Endothelial cell of umbilical vein (primary cell): Measurements from ENCODE around the gene LRRC71.

Experiments
- EZH2 ChIP-seq: IDR thresholded peaks from 2 replicates; pipeline ENCODE4 v1.6.1; 2012; ENCODE audit warnings: borderline replicate concordance, low read depth, mild to moderate bottlenecking, moderate library complexity, low read length, inconsistent platforms; ENCODE audit not compliant: severe bottlenecking
- FOS ChIP-seq: IDR thresholded peaks from 2 replicates; pipeline ENCODE4 v1.6.1; 2011; ENCODE audit warnings: mild to moderate bottlenecking, low read length, moderate library complexity, borderline replicate concordance; ENCODE audit not compliant: insufficient read depth
- GATA2 ChIP-seq: IDR thresholded peaks from 2 replicates; pipeline ENCODE4 v1.7.0; 2011; ENCODE audit warnings: low read depth, mild to moderate bottlenecking, moderate library complexity, mixed read lengths, low read length; ENCODE audit not compliant: insufficient read length, insufficient read depth
- JUN ChIP-seq: IDR thresholded peaks from 2 replicates; pipeline ENCODE4 v1.6.1; 2011; ENCODE audit warnings: borderline replicate concordance, low read depth; ENCODE audit not compliant: insufficient read length, insufficient read depth
- MAX ChIP-seq: IDR thresholded peaks from 2 replicates; pipeline ENCODE4 v1.6.1; 2011; ENCODE audit not compliant: insufficient read depth, insufficient read length
- MYC ChIP-seq: IDR thresholded peaks from one replicate; pipeline ENCODE4 v1.6.1; 2011; ENCODE audit warnings: mild to moderate bottlenecking, low read depth, low read length
- POLR2A ChIP-seq: IDR thresholded peaks from 2 replicates; pipeline ENCODE4 v1.6.1; 2012; ENCODE audit warnings: low read depth, mild to moderate bottlenecking, control low read depth, low read length
- POLR2AphosphoS5 ChIP-seq: IDR thresholded peaks from 2 replicates; pipeline ENCODE4 v1.6.1; 2012; ENCODE audit warnings: low read depth, mild to moderate bottlenecking, control low read depth, low read length, moderate library complexity; ENCODE audit not compliant: insufficient read depth
- TF ChIP-seq, protein P1 (sequence below), 2 donors: IDR thresholded peaks; 1 replicate in 1 of 2; 2 replicates in 1 of 2; pipeline ENCODE4 v1.5.1; 2011; ENCODE audit warnings: low read length in 2 of 2, mild to moderate bottlenecking in 2 of 2, moderate library complexity in 2 of 2, control low read depth in 1 of 2, inconsistent platforms in 1 of 2, low read depth in 1 of 2; ENCODE audit not compliant: insufficient read depth in 1 of 2; ENCODE audit errors: extremely low read depth in 1 of 2

DNA sequence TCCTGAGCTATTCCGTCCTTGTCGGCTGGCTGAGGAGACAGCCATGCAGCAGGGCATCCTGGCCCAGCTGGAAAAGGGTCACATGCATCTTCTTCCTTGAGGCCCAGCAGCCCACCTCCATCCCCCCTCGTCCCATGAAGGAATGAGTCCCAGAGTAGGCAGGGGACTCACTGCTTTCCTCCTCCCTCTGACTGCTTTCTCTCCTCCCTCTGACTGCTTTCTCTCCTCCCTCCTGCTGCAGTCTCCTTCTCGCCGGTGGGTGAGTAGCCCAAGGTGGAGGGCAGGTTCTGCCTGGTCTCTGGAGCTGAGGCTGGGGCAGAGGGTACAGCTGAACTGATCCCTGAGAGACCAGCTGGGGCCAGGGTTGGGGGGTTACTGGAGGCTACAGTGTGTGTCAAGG is 46.3 kb upstream of the LRRC71 start:
- TF ChIP-seq EZH2 (no peak), POLR2AphosphoS5 (no peak), POLR2A (no peak), GATA2 (no peak), MAX (no peak), JUN (no peak), FOS (no peak), MYC (no peak)
- TF ChIP-seq, protein P1, sequence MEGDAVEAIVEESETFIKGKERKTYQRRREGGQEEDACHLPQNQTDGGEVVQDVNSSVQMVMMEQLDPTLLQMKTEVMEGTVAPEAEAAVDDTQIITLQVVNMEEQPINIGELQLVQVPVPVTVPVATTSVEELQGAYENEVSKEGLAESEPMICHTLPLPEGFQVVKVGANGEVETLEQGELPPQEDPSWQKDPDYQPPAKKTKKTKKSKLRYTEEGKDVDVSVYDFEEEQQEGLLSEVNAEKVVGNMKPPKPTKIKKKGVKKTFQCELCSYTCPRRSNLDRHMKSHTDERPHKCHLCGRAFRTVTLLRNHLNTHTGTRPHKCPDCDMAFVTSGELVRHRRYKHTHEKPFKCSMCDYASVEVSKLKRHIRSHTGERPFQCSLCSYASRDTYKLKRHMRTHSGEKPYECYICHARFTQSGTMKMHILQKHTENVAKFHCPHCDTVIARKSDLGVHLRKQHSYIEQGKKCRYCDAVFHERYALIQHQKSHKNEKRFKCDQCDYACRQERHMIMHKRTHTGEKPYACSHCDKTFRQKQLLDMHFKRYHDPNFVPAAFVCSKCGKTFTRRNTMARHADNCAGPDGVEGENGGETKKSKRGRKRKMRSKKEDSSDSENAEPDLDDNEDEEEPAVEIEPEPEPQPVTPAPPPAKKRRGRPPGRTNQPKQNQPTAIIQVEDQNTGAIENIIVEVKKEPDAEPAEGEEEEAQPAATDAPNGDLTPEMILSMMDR (IDR thresholded peaks at IDR 0.05; ENCODE audit: extremely low read depth in 1 of 2, insufficient read depth in 1 of 2, low read depth in 1 of 2, low read length in 2 of 2) = no peak
